DOHH2 (cell line): ENCODE measurements around the gene ZMIZ1.

ENCODE experiments used
- EZH2phosphoT487 ChIP-seq: fragments of 200-600 bp; sonication (generic); IDR thresholded peaks from 2 replicates; pipeline ENCODE4 v1.6.1; 2017; ENCODE audit warnings: borderline replicate concordance, mild to moderate bottlenecking, antibody characterized with exemption, low read length, moderate library complexity, mixed read lengths
- TF ChIP-seq, protein P1 (sequence below): fragments of 200-600 bp; sonication (generic); IDR thresholded peaks from one replicate; pipeline ENCODE4 v1.5.1; 2014; ENCODE audit warnings: antibody characterized with exemption, mild to moderate bottlenecking, low read depth, low read length; ENCODE audit not compliant: poor library complexity, severe bottlenecking

DNA sequence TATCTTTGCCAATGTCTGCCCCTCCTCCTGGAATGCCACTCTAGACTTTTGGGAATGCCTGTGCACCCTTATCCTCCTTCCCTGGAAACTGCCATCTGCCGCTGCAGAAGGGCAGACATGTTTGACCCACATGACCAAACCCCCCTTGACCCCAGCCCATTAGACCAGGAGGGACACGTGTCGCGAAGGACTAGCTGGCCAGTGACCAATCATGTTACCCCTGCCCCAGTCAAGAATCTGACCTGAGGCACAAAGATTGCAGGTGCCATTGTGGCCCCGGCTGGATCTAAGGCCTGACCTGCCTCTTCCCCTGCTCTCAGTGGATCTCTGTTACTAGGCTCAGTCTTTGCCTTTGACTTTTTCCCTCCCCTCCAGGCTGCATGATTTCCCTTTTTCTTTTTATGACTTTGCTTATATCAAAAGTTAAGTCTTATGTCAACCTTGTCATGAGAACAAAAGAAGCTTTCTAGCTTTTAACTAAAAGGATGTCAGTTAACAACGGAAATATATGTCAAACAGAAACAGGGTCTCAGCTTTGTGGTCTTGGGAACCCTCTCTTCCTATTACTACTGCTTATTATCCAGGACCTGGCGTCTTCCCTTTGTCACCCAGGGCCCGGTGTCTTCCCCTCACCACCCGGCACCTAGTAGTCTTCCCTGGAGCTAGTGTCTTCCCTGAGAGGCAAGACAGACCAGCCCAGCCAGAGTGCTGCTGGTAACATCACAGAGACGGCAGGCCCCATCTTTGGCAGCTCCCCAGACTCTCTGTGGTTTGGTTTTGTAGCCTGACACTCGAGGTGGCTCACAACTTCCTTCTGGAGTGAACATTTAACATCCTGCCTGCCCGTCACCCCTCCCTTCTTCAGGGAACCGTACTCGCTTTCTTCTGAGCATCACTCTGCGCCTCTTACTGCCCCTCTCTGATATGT is 254.1 kb downstream of the ZMIZ1 start:
- TF ChIP-seq, protein P1, sequence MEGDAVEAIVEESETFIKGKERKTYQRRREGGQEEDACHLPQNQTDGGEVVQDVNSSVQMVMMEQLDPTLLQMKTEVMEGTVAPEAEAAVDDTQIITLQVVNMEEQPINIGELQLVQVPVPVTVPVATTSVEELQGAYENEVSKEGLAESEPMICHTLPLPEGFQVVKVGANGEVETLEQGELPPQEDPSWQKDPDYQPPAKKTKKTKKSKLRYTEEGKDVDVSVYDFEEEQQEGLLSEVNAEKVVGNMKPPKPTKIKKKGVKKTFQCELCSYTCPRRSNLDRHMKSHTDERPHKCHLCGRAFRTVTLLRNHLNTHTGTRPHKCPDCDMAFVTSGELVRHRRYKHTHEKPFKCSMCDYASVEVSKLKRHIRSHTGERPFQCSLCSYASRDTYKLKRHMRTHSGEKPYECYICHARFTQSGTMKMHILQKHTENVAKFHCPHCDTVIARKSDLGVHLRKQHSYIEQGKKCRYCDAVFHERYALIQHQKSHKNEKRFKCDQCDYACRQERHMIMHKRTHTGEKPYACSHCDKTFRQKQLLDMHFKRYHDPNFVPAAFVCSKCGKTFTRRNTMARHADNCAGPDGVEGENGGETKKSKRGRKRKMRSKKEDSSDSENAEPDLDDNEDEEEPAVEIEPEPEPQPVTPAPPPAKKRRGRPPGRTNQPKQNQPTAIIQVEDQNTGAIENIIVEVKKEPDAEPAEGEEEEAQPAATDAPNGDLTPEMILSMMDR, result no peak
- TF ChIP-seq EZH2phosphoT487, result no peak
